Measurements from ENCODE around the gene PYGO2. TPM values are rescaled to one million over a fixed set of nuclear protein-coding genes. Genes with fewer than 3 reads are reported as not detected.

Gene PYGO2
- total RNA-seq, 2 donors from 2014 or later = 44.1 to 44.6 TPM

DNA sequence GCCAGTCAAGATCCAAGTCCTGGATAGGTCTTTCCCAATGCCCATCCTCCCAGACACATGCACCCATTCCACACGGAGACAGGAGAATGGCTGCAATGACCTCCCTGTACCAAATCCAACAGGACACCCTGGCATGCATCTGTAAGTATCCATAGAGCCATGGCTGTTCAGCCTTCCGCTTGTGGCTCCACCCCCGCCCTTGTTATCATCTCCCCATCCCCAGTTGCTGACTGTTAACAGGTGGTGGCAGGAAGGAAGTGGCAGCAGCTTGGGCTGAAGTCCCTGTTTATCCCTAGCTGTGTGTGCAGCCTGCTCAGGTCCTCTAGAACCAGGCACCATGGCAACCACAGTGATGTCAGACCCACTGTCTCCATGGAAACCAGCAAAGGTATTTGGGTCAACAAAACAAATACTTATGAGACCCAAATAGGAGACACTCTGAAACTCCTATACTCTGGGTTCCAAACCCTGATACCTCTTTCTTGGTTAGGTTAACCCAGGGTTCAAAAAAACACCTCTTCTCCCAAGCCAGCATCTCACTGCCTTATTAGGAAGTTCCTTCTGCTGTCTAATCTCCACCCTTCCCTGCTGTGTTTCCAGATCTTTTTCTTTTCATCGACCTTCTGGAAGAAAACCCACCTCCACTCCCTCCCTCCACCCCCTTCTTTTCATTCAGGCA, 6.4 kb downstream of the PYGO2 start:
- H3K36me3 ChIP-seq = no peaks in the 10 kb centered on the region
- peak overlapping the region; percentile 46 for H3K4me3 ChIP-seq
- 2% methylated on average over 4 of the region's 4 CpGs for WGBS
- no peaks in the 10 kb centered on the region for H3K27me3 ChIP-seq (replicated peaks; ENCODE audit: insufficient read depth)
- no peaks in the 10 kb centered on the region for H3K9me3 ChIP-seq
- H3K4me1 ChIP-seq (replicated peaks) = peaks cover 16% of the 10 kb centered on the region
- intact Hi-C loops (cut with DNase I) = no loop called here
- H3K27ac ChIP-seq = peak overlapping the region; percentile 76 to 79
- DNase-seq (ENCODE audit: low spot score) = no peak
- TF ChIP-seq POLR2A (IDR thresholded peaks at IDR 0.05) = no peak
- TF ChIP-seq, protein P1, sequence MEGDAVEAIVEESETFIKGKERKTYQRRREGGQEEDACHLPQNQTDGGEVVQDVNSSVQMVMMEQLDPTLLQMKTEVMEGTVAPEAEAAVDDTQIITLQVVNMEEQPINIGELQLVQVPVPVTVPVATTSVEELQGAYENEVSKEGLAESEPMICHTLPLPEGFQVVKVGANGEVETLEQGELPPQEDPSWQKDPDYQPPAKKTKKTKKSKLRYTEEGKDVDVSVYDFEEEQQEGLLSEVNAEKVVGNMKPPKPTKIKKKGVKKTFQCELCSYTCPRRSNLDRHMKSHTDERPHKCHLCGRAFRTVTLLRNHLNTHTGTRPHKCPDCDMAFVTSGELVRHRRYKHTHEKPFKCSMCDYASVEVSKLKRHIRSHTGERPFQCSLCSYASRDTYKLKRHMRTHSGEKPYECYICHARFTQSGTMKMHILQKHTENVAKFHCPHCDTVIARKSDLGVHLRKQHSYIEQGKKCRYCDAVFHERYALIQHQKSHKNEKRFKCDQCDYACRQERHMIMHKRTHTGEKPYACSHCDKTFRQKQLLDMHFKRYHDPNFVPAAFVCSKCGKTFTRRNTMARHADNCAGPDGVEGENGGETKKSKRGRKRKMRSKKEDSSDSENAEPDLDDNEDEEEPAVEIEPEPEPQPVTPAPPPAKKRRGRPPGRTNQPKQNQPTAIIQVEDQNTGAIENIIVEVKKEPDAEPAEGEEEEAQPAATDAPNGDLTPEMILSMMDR (IDR thresholded peaks at IDR 0.05) = no peak
- TF ChIP-seq POLR2AphosphoS5 (IDR thresholded peaks at IDR 0.05) = no peak

DNA sequence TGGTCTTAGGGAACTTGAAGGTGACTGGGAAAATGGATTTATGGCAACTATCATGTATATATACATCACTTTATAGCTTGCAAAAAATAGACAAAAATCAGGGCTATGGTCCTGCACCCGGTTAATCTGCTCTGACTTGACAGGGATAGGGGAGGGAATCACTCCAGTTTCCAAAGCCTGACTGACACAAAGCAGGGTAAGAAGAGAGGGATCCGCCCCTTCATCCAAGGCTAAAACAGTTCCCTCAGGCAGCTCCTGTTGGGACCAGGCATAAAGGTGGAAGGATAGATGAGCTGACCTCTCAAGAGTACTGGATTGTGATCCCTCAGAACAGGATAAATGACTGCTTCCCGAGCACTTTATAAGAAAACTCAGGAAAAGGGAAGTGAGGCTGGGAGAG, 7.0 kb downstream of the PYGO2 start:
- Histone ChIP-seq H3K4me1 (replicated peaks) (peaks cover 16% of the 10 kb centered on the region), H3K36me3 (no peaks in the 10 kb centered on the region), H3K9me3 (no peaks in the 10 kb centered on the region), H3K27ac (no peak overlapping the region), H3K27me3 (replicated peaks; ENCODE audit: insufficient read depth) (no peaks in the 10 kb centered on the region), H3K4me3 (peak overlapping the region in 1 of 2 donors; percentile 46)
- DNase-seq (ENCODE audit: low spot score) = no peak
- WGBS = 59% methylated on average over 3 of the region's 3 CpGs
- intact Hi-C loops (cut with DNase I) = no loop called here
- no peak for TF ChIP-seq POLR2A (IDR thresholded peaks at IDR 0.05)
- TF ChIP-seq POLR2AphosphoS5 (IDR thresholded peaks at IDR 0.05) = no peak
- TF ChIP-seq, protein P1 (IDR thresholded peaks at IDR 0.05) = no peak

DNA sequence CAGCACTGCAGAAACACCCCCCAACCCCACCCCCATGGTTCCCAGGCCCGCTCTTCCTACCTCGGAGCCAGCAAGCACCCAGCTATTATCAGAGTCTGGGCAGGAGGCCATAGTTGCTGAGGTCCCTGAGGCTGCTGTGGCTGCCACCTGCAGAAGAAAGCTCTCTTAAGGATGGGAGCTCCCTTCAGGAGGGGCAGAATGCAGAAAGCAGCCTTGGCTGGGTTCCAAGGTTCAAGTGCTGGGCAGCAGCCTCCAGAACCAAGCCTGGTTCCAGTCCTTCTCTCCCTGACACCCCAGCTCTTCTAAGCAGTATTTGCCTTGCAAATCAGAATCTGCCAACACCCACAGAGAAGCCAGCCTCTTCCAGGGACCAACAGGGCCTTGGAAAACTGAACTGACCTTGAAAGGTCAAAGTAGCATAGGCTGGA, 8.0 kb downstream of the PYGO2 start:
- H3K36me3 ChIP-seq = no peaks in the 10 kb centered on the region
- TF ChIP-seq POLR2A (IDR thresholded peaks at IDR 0.05) (no peak), POLR2AphosphoS5 (IDR thresholded peaks at IDR 0.05) (no peak)
- TF ChIP-seq, protein P1 (IDR thresholded peaks at IDR 0.05) = no peak
- intact Hi-C loops (cut with DNase I) = no loop called here
- WGBS = 46% methylated on average over 2 of the region's 2 CpGs
- peaks cover 16% of the 10 kb centered on the region for H3K4me1 ChIP-seq (replicated peaks)
- no peaks in the 10 kb centered on the region for H3K27me3 ChIP-seq (replicated peaks; ENCODE audit: insufficient read depth)
- H3K4me3 ChIP-seq = no peak overlapping the region
- DNase-seq (ENCODE audit: low spot score) = no peak
- H3K27ac ChIP-seq = no peak overlapping the region
- no peaks in the 10 kb centered on the region for H3K9me3 ChIP-seq

DNA sequence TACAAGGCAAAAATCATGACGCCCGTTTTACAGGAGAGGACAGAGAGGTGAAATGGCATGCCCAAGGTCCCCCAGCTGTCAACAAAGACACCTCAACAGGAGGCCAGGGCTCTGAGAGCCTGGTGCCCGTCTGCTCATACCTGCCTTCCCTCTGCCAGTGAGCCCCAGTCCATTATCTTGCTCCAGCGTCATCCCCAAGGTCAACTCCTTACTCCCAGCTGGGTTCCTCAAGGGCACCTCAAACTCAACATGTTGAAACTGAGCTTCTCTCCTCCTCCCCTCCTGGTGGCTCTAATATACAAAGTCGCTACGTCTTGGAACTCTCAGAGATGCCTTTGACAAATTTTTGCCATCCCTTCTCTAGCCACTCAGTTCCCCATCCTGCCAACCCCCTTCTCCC, 8.9 kb downstream of the PYGO2 start:
- intact Hi-C loops (cut with DNase I) = no loop called here
- TF ChIP-seq, protein P1 (IDR thresholded peaks at IDR 0.05) = no peak
- TF ChIP-seq POLR2A (IDR thresholded peaks at IDR 0.05) (no peak), POLR2AphosphoS5 (IDR thresholded peaks at IDR 0.05) (no peak)
- no peak overlapping the region for H3K27ac ChIP-seq

More for the DNA sequence above, 8.9 kb downstream of the PYGO2 start:
- 80% methylated on average over 6 of the region's 6 CpGs for WGBS
- H3K27me3 ChIP-seq (replicated peaks; ENCODE audit: insufficient read depth) = no peaks in the 10 kb centered on the region
- no peaks in the 10 kb centered on the region for H3K36me3 ChIP-seq
- peaks cover 16% of the 10 kb centered on the region for H3K4me1 ChIP-seq (replicated peaks)
- H3K4me3 ChIP-seq = no peak overlapping the region
- H3K9me3 ChIP-seq = no peaks in the 10 kb centered on the region
- DNase-seq (ENCODE audit: low spot score) = no peak

Measured in prostate gland (tissue), 2 donors.